HEK293 (cell line): ENCODE measurements around the gene SMURF2.

Experiments
- CTCF ChIA-PET: fragments of 350-600 bp; formaldehyde crosslinking; extraction: SDS; loops from one replicate; lab custom pipeline; 2021; ENCODE audit warnings: antibody characterized with exemption; lab: Yijun Ruan, JAX
- POLR2A ChIA-PET: fragments of 300-600 bp; formaldehyde crosslinking; extraction: SDS; loops from one replicate; lab custom pipeline; 2020; ENCODE audit warnings: antibody characterized with exemption, inconsistent platforms; lab: Yijun Ruan, JAX
- H3K27ac ChIP-seq: fragments of 200-500 bp; sonication (Bioruptor generic); 2 replicates; pipeline ENCODE4 v1.5.1; 2014; ENCODE audit warnings: low read depth, low read length, control low read depth, inconsistent platforms; ENCODE audit errors: extremely low read depth
- H3K36me3 ChIP-seq, 2 experiments: fragments of 200-500 bp in 1 of 2; sonication (Bioruptor generic) in 1 of 2; 1 replicate in 1 of 2; 2 replicates in 1 of 2; pipeline ENCODE4 v1.5.1; 2014 to 2017; ENCODE audit warnings: inconsistent platforms in 2 of 2, low read length in 2 of 2; ENCODE audit not compliant: control insufficient read depth in 2 of 2, insufficient read depth in 1 of 2
- H3K4me1 ChIP-seq: fragments of 200-500 bp; sonication (Bioruptor generic); 2 replicates; pipeline ENCODE4 v1.5.1; 2014; ENCODE audit warnings: mild to moderate bottlenecking, low read length, inconsistent platforms; ENCODE audit not compliant: control insufficient read depth, insufficient read depth
- H3K4me3 ChIP-seq: 2 replicates; pipeline ENCODE4 v1.5.1; 2011; ENCODE audit warnings: low read depth, mild to moderate bottlenecking, control low read depth, low read length, moderate library complexity
- H3K9me3 ChIP-seq: fragments of 200-500 bp; sonication (Bioruptor generic); 2 replicates; pipeline ENCODE4 v1.5.1; 2014; ENCODE audit warnings: low read depth, low read length, inconsistent platforms; ENCODE audit not compliant: control insufficient read depth, insufficient read depth
- BCL11B ChIP-seq: fragments of 450-650 bp; formaldehyde crosslinking; IDR thresholded peaks from 2 replicates; pipeline ENCODE4 v1.5.1; 2016; ENCODE audit warnings: low read depth, missing biosample characterization, missing genetic modification characterization
- MZF1 ChIP-seq: fragments of 450-650 bp; formaldehyde crosslinking; IDR thresholded peaks from 2 replicates; pipeline ENCODE4 v1.5.1; 2017; ENCODE audit warnings: missing biosample characterization, missing genetic modification characterization, borderline replicate concordance
- TRIM28 ChIP-seq: IDR thresholded peaks from 2 replicates; pipeline ENCODE4 v1.6.1; 2011; ENCODE audit warnings: low read length, control low read depth, borderline replicate concordance
- YY2 ChIP-seq: fragments of 450-650 bp; formaldehyde crosslinking; IDR thresholded peaks from 2 replicates; pipeline ENCODE4 v1.5.1; 2016; ENCODE audit warnings: missing biosample characterization, missing genetic modification characterization
- ZBTB8A ChIP-seq: fragments of 450-650 bp; formaldehyde crosslinking; IDR thresholded peaks from 2 replicates; pipeline ENCODE4 v1.5.1; 2016; ENCODE audit warnings: missing biosample characterization, missing genetic modification characterization
- ZIC2 ChIP-seq: fragments of 450-650 bp; formaldehyde crosslinking; IDR thresholded peaks from 2 replicates; pipeline ENCODE4 v1.5.1; 2016; ENCODE audit warnings: missing biosample characterization, missing genetic modification characterization
- ZNF202 ChIP-seq: fragments of 450-650 bp; formaldehyde crosslinking; IDR thresholded peaks from 2 replicates; pipeline ENCODE4 v1.5.1; 2016; ENCODE audit warnings: missing biosample characterization, missing genetic modification characterization, borderline replicate concordance
- ZNF23 ChIP-seq: fragments of 450-650 bp; formaldehyde crosslinking; IDR thresholded peaks from 2 replicates; pipeline ENCODE4 v1.5.1; 2016; ENCODE audit warnings: missing biosample characterization, missing genetic modification characterization, borderline replicate concordance
- ZNF501 ChIP-seq: fragments of 450-650 bp; formaldehyde crosslinking; IDR thresholded peaks from 2 replicates; pipeline ENCODE4 v1.5.1; 2016; ENCODE audit warnings: missing biosample characterization, missing genetic modification characterization
- ZNF585B ChIP-seq: fragments of 450-650 bp; formaldehyde crosslinking; IDR thresholded peaks from 2 replicates; pipeline ENCODE4 v1.5.1; 2016; ENCODE audit warnings: missing biosample characterization, missing genetic modification characterization
- ZNF837 ChIP-seq: fragments of 450-650 bp; formaldehyde crosslinking; IDR thresholded peaks from 2 replicates; pipeline ENCODE4 v1.5.1; 2016; ENCODE audit warnings: missing biosample characterization, missing genetic modification characterization
- ZNF843 ChIP-seq: fragments of 450-650 bp; formaldehyde crosslinking; IDR thresholded peaks from 2 replicates; pipeline ENCODE4 v1.5.1; 2016; ENCODE audit warnings: missing biosample characterization, missing genetic modification characterization
- ZSCAN23 ChIP-seq: fragments of 450-650 bp; formaldehyde crosslinking; IDR thresholded peaks from 2 replicates; pipeline ENCODE4 v1.5.1; 2016; ENCODE audit warnings: missing biosample characterization, missing genetic modification characterization
- TF ChIP-seq, protein P1 (sequence below): fragments of 450-650 bp; formaldehyde crosslinking; conservative IDR thresholded peaks from 2 replicates; pipeline ENCODE4 v1.5.1; 2016; ENCODE audit warnings: low read depth, missing biosample characterization, missing genetic modification characterization
- TF ChIP-seq, protein P2 (sequence below): fragments of 450-650 bp; formaldehyde crosslinking; IDR thresholded peaks from 2 replicates; pipeline ENCODE4 v1.5.1; 2017; ENCODE audit warnings: missing biosample characterization, missing genetic modification characterization
- TF ChIP-seq, protein P3 (sequence below): fragments of 450-650 bp; formaldehyde crosslinking; IDR thresholded peaks from 2 replicates; pipeline ENCODE4 v1.5.1; 2016; ENCODE audit warnings: missing biosample characterization, missing genetic modification characterization
- TF ChIP-seq, protein P4 (sequence below): fragments of 450-650 bp; formaldehyde crosslinking; IDR thresholded peaks from 2 replicates; pipeline ENCODE4 v1.5.1; 2017; ENCODE audit warnings: missing biosample characterization, missing genetic modification characterization
- TF ChIP-seq, protein P5 (sequence below): fragments of 450-650 bp; formaldehyde crosslinking; IDR thresholded peaks from 2 replicates; pipeline ENCODE4 v1.5.1; 2016; ENCODE audit warnings: missing biosample characterization, missing genetic modification characterization
- TF ChIP-seq, protein P6 (sequence below): fragments of 450-650 bp; formaldehyde crosslinking; IDR thresholded peaks from 2 replicates; pipeline ENCODE4 v1.5.1; 2016; ENCODE audit warnings: missing biosample characterization, missing genetic modification characterization

The SMURF2 gene

DNA sequence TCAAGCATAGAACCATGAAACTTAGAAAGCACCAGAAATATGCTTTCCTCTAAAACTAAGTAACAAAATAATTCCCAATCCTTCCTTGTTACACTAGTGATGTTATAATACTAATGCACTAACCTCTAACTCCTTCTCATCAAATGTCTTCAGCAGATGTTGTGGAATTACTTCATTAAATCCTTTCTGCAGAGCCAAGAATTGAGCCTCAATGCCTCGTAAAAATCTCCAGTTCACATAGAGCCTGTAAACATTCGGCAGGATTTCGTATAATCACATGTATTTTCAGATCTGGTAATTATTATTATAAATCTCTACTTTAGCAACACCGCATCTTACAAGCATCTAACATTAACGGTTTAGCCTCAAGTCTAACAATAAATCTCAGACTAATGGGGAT is 110.6 kb downstream of the SMURF2 start (continued):
- TF ChIP-seq, protein P1, sequence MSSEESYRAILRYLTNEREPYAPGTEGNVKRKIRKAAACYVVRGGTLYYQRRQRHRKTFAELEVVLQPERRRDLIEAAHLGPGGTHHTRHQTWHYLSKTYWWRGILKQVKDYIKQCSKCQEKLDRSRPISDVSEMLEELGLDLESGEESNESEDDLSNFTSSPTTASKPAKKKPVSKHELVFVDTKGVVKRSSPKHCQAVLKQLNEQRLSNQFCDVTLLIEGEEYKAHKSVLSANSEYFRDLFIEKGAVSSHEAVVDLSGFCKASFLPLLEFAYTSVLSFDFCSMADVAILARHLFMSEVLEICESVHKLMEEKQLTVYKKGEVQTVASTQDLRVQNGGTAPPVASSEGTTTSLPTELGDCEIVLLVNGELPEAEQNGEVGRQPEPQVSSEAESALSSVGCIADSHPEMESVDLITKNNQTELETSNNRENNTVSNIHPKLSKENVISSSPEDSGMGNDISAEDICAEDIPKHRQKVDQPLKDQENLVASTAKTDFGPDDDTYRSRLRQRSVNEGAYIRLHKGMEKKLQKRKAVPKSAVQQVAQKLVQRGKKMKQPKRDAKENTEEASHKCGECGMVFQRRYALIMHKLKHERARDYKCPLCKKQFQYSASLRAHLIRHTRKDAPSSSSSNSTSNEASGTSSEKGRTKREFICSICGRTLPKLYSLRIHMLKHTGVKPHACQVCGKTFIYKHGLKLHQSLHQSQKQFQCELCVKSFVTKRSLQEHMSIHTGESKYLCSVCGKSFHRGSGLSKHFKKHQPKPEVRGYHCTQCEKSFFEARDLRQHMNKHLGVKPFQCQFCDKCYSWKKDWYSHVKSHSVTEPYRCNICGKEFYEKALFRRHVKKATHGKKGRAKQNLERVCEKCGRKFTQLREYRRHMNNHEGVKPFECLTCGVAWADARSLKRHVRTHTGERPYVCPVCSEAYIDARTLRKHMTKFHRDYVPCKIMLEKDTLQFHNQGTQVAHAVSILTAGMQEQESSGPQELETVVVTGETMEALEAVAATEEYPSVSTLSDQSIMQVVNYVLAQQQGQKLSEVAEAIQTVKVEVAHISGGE (tag by site-specific recombination): no peak
- TF ChIP-seq TRIM28 (no peak), ZNF501 (tag by site-specific recombination) (no peak)
- TF ChIP-seq, protein P2, sequence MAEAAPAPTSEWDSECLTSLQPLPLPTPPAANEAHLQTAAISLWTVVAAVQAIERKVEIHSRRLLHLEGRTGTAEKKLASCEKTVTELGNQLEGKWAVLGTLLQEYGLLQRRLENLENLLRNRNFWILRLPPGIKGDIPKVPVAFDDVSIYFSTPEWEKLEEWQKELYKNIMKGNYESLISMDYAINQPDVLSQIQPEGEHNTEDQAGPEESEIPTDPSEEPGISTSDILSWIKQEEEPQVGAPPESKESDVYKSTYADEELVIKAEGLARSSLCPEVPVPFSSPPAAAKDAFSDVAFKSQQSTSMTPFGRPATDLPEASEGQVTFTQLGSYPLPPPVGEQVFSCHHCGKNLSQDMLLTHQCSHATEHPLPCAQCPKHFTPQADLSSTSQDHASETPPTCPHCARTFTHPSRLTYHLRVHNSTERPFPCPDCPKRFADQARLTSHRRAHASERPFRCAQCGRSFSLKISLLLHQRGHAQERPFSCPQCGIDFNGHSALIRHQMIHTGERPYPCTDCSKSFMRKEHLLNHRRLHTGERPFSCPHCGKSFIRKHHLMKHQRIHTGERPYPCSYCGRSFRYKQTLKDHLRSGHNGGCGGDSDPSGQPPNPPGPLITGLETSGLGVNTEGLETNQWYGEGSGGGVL (tag by site-specific recombination): no peak

DNA sequence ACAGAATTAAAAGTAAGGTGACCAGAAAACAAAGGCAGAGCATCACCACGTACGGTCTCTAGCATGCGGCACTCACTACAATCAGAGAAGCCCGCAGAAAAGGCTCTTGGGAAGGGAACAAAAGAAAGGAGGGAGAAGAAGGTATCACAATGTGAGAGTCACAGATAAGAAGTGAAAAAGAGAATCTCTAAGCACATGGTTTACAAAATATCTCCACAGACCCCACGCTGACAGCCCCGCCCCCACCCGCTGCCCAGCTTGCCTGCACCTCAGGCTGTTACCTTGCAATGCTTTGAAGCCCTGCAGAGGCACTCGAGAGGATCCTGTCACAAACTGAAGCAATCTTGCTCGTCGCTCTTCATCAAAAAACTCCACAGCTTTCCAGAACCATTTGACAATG is 114.8 kb downstream of the SMURF2 start:
- Histone ChIP-seq H3K4me1 (no peaks in the 10 kb centered on the region), H3K9me3 (no peaks in the 10 kb centered on the region), H3K36me3 (peaks cover 21 to 80% of the 10 kb centered on the region in 2 experiments), H3K4me3 (no peak overlapping the region), H3K27ac (no peak overlapping the region)
- TF ChIP-seq, protein P3, sequence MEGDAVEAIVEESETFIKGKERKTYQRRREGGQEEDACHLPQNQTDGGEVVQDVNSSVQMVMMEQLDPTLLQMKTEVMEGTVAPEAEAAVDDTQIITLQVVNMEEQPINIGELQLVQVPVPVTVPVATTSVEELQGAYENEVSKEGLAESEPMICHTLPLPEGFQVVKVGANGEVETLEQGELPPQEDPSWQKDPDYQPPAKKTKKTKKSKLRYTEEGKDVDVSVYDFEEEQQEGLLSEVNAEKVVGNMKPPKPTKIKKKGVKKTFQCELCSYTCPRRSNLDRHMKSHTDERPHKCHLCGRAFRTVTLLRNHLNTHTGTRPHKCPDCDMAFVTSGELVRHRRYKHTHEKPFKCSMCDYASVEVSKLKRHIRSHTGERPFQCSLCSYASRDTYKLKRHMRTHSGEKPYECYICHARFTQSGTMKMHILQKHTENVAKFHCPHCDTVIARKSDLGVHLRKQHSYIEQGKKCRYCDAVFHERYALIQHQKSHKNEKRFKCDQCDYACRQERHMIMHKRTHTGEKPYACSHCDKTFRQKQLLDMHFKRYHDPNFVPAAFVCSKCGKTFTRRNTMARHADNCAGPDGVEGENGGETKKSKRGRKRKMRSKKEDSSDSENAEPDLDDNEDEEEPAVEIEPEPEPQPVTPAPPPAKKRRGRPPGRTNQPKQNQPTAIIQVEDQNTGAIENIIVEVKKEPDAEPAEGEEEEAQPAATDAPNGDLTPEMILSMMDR (tag by site-specific recombination): no peak
- no peak for TF ChIP-seq ZNF837
- no peak for TF ChIP-seq ZIC2
- TF ChIP-seq ZNF585B (tag by site-specific recombination): no peak
- TF ChIP-seq ZNF23 (tag by site-specific recombination): no peak
- no peak for TF ChIP-seq MZF1 (tag by site-specific recombination)
- TF ChIP-seq YY2 (tag by site-specific recombination): no peak
- TF ChIP-seq, protein P4, sequence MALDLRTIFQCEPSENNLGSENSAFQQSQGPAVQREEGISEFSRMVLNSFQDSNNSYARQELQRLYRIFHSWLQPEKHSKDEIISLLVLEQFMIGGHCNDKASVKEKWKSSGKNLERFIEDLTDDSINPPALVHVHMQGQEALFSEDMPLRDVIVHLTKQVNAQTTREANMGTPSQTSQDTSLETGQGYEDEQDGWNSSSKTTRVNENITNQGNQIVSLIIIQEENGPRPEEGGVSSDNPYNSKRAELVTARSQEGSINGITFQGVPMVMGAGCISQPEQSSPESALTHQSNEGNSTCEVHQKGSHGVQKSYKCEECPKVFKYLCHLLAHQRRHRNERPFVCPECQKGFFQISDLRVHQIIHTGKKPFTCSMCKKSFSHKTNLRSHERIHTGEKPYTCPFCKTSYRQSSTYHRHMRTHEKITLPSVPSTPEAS (tag by site-specific recombination): no peak
- TF ChIP-seq ZNF202 (tag by site-specific recombination): no peak
- TF ChIP-seq ZBTB8A (tag by site-specific recombination): no peak
- TF ChIP-seq, protein P5, sequence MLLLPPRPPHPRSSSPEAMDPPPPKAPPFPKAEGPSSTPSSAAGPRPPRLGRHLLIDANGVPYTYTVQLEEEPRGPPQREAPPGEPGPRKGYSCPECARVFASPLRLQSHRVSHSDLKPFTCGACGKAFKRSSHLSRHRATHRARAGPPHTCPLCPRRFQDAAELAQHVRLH (tag by site-specific recombination): no peak
- TF ChIP-seq, protein P6, sequence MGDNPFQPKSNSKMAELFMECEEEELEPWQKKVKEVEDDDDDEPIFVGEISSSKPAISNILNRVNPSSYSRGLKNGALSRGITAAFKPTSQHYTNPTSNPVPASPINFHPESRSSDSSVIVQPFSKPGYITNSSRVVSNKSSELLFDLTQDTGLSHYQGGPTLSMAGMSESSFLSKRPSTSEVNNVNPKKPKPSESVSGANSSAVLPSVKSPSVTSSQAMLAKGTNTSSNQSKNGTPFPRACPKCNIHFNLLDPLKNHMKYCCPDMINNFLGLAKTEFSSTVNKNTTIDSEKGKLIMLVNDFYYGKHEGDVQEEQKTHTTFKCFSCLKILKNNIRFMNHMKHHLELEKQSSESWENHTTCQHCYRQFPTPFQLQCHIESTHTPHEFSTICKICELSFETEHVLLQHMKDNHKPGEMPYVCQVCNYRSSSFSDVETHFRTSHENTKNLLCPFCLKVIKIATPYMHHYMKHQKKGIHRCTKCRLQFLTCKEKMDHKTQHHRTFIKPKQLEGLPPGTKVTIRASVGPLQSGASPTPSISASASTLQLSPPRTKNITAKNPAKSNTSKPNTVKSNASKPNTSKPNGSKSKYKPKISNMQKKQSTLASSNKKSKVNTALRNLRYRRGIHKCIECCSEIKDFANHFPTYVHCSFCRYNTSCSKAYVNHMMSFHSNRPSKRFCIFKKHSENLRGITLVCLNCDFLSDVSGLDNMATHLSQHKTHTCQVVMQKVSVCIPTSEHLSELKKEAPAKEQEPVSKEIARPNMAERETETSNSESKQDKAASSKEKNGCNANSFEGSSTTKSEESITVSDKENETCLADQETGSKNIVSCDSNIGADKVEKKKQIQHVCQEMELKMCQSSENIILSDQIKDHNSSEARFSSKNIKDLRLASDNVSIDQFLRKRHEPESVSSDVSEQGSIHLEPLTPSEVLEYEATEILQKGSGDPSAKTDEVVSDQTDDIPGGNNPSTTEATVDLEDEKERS (tag by site-specific recombination): no peak
- TF ChIP-seq ZNF843 (tag by site-specific recombination): no peak
- TF ChIP-seq ZSCAN23 (tag by site-specific recombination): no peak
- TF ChIP-seq BCL11B (tag by site-specific recombination): no peak
- ChIA-PET POLR2A (no interaction called here), CTCF (interaction anchor here (2.4 kb wide), 1 partner anchor 102 kb away, joined by 10 read pairs; no protein-coding TSS in a partner anchor)
